Brain microvascular endothelial cell (primary cell): ENCODE results near the gene ZC3H13.

ENCODE experiments used
- DNase-seq: peaks from one replicate; pipeline ENCODE4 v3.0.0-alpha.2; 2020
- H3K27ac ChIP-seq: fragments of 250-450 bp; sonication (Bioruptor Pico); 2 replicates; pipeline ENCODE4 v1.5.1; 2020; ENCODE audit warnings: mild to moderate bottlenecking, moderate library complexity
- H3K27me3 ChIP-seq: fragments of 250-450 bp; sonication (Bioruptor Pico); replicated peaks from 2 replicates; pipeline ENCODE4 v1.5.1; 2020; ENCODE audit warnings: mild to moderate bottlenecking
- H3K36me3 ChIP-seq: fragments of 250-450 bp; sonication (Bioruptor Pico); replicated peaks from 2 replicates; pipeline ENCODE4 v1.5.1; 2020; ENCODE audit warnings: mild to moderate bottlenecking
- H3K4me3 ChIP-seq: 2 replicates; pipeline ENCODE4 v1.5.1; 2011; ENCODE audit warnings: low read depth, mild to moderate bottlenecking, control low read depth, low read length, moderate library complexity
- in situ Hi-C: cut with HindIII; loops from 2 replicates; pipeline ENCODE4 v1.10.0; 2017; ENCODE audit warnings: low sequenced_read_pairs, low pct_ligation_motif_present
- TF ChIP-seq, protein P1 (sequence below): IDR thresholded peaks from 2 replicates; pipeline ENCODE4 v1.5.1; 2011; ENCODE audit warnings: low read depth, mild to moderate bottlenecking, moderate library complexity, low read length, control low read depth, inconsistent platforms; ENCODE audit errors: missing control alignments

The ZC3H13 gene

DNA sequence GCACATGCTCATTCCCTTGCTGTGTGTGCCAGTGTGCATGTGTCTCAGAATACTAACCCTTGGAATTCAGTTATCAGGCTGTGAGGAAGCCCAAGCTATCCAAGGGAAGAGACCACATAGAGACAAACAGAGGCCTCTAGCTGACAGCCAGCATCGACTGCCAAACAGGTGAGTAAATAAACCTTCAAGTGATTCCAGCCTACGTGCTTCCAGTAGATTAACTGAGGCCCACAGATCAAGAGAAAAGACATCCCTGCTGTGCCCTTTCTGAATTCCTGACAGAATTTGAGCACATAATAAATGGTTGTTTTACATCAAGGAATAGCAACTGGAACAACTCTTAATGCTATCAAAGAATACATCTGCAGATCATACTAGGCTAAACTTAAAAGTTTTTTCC, 17.5 kb downstream of the ZC3H13 start:
- Histone ChIP-seq H3K36me3 (no peaks in the 10 kb centered on the region), H3K27me3 (no peaks in the 10 kb centered on the region), H3K27ac (no peak overlapping the region), H3K4me3 (no peak overlapping the region)
- DNase-seq = no peak
- in situ Hi-C loops = no loop called here
- TF ChIP-seq, protein P1, sequence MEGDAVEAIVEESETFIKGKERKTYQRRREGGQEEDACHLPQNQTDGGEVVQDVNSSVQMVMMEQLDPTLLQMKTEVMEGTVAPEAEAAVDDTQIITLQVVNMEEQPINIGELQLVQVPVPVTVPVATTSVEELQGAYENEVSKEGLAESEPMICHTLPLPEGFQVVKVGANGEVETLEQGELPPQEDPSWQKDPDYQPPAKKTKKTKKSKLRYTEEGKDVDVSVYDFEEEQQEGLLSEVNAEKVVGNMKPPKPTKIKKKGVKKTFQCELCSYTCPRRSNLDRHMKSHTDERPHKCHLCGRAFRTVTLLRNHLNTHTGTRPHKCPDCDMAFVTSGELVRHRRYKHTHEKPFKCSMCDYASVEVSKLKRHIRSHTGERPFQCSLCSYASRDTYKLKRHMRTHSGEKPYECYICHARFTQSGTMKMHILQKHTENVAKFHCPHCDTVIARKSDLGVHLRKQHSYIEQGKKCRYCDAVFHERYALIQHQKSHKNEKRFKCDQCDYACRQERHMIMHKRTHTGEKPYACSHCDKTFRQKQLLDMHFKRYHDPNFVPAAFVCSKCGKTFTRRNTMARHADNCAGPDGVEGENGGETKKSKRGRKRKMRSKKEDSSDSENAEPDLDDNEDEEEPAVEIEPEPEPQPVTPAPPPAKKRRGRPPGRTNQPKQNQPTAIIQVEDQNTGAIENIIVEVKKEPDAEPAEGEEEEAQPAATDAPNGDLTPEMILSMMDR = no peak

- no peaks in the 10 kb centered on the region for H3K27me3 ChIP-seq
- TF ChIP-seq, protein P1 = no peak
- H3K27ac ChIP-seq = no peak overlapping the region
- H3K4me3 ChIP-seq = no peak overlapping the region
- H3K36me3 ChIP-seq = no peaks in the 10 kb centered on the region
- in situ Hi-C loops = no loop called here
- no peak for DNase-seq
Measured at GRCh38 chr13:46032341-46032740, 20.2 kb downstream of the ZC3H13 start.

DNA sequence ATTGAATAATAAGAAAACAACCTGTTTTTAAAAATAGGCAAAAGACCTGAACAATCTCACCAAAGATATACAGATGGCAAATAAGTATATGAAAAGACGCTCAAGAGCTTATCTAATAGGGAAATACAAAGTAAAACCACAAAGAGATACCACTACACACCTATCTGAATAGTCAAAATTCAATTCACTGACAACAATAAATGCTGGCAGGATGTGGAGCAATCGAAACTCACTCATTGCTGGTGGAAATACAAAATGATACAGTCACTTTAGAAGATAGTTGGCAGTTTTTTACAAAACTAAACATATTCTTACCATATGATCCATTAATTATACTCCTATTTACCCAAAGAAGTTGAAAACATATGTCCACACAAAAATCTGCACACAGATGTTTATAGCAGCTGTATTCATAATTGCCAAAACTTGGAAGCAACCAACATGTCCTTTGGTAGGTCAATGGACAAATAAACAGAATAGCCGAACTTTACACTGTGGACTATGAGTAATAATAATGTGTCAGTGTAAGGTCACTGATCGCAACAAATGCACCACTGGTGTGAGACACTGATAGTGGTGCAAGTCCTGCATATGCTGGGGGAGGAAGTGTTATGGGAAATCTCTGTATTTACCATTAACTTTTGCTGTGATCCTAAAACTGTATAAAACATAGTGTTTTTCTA, 20.8 kb downstream of the ZC3H13 start:
- no peak for DNase-seq
- in situ Hi-C loops = no loop called here
- TF ChIP-seq, protein P1 = no peak

DNA sequence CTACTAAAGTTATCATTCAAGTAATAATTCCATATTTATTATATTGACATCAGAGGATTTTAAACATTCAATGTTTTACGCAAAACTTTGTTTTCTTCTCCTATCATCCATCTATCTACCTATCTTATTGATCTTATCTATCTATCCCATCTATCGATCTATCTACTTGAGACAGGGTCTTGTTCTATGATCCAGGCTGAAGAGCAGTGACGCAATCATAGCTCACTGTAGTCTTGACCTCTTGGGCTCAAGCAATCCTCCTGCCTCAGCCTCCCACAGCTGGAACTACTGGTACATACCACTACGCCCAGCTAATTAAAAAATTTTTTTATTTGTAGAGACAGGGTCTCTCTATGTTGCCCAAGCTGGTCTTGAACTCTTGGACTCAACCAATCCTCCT, 27.4 kb downstream of the ZC3H13 start:
- no peak overlapping the region for H3K4me3 ChIP-seq
- TF ChIP-seq, protein P1 = no peak
- no peaks in the 10 kb centered on the region for H3K36me3 ChIP-seq
- H3K27me3 ChIP-seq = no peaks in the 10 kb centered on the region
- no peak for DNase-seq
- in situ Hi-C loops = no loop called here
- H3K27ac ChIP-seq = no peak overlapping the region

More for the DNA sequence above, 20.8 kb downstream of the ZC3H13 start:
- no peak overlapping the region for H3K4me3 ChIP-seq
- H3K27ac ChIP-seq = no peak overlapping the region
- no peaks in the 10 kb centered on the region for H3K36me3 ChIP-seq
- no peaks in the 10 kb centered on the region for H3K27me3 ChIP-seq

DNA sequence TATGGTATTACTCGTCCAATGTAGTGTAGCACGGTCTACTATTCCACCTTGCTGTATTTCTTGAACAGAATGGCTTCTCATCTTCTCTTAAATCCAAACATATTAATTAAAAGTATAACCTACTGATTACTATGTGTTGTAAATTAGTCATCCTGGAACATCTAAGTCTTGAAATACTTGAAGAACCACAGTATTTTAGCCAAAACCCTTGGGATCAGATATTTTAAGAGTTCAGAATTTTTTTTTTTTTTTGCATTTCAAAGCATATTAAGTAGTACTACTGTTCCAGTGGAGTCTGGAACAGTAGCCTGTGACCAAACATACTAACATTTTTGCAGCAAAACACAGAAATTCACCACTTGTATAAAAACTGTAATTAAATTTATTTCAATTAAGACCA, 30.1 kb downstream of the ZC3H13 start:
- in situ Hi-C loops = no loop called here
- Histone ChIP-seq H3K27me3 (no peaks in the 10 kb centered on the region), H3K36me3 (peaks cover 2% of the 10 kb centered on the region), H3K27ac (no peak overlapping the region), H3K4me3 (no peak overlapping the region)
- no peak for DNase-seq
- TF ChIP-seq, protein P1 = no peak

DNA sequence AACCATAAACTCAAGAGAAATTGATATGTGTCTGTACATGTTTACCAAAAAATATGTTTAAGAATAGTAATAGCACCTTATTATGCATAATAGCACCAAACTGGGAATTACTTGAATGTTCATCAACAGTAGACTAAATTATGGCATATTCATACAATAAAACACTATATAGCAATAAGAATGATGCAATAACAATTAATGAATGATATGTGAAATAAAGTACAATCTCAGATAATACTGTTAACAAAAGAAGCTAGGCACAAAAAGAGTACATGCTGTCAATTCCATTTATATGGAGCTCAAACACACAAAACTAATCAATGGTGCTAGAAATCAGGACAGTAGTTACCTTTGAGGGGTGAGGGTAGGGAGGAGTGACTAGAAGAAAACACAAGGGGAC, 36.3 kb downstream of the ZC3H13 start:
- DNase-seq = no peak
- in situ Hi-C loops = no loop called here
- H3K27me3 ChIP-seq = no peaks in the 10 kb centered on the region
- H3K36me3 ChIP-seq = peaks cover 10% of the 10 kb centered on the region
- TF ChIP-seq, protein P1 = no peak
- H3K27ac ChIP-seq = no peak overlapping the region
- no peak overlapping the region for H3K4me3 ChIP-seq
